PFSK-1 (cell line): ENCODE results near the gene PKP2.

Experiments used
- FOXP2 ChIP-seq: optimal IDR thresholded peaks from 2 replicates; pipeline ENCODE3; 2011; ENCODE audit warnings: borderline replicate concordance, control low read depth, inconsistent platforms; ENCODE audit not compliant: insufficient read depth; ENCODE audit errors: extremely low read length, extremely low read depth
- POLR2AphosphoS5 ChIP-seq: IDR thresholded peaks from 2 replicates; pipeline ENCODE4 v1.6.1; 2012; ENCODE audit warnings: low read depth, mild to moderate bottlenecking, control low read depth, low read length, moderate library complexity
- REST ChIP-seq, 2 experiments: IDR thresholded peaks; 2 replicates each; pipeline versions ENCODE4 v1.6.1 to v1.8.0; 2011 to 2012; ENCODE audit warnings: low read depth in 2 of 2, low read length in 2 of 2, control low read depth in 1 of 2, inconsistent platforms in 1 of 2, mild to moderate bottlenecking in 1 of 2, moderate library complexity in 1 of 2; ENCODE audit not compliant: insufficient read depth in 1 of 2
- SIN3A ChIP-seq: IDR thresholded peaks from 2 replicates; pipeline ENCODE4 v1.6.1; 2012; ENCODE audit warnings: mild to moderate bottlenecking, low read length, moderate library complexity, borderline replicate concordance; ENCODE audit not compliant: insufficient read depth

- TF ChIP-seq REST (IDR thresholded peaks at IDR 0.05; ENCODE audit: insufficient read depth in 1 of 2, low read depth in 2 of 2, low read length in 2 of 2), result no peak
- no peak for TF ChIP-seq POLR2AphosphoS5
- TF ChIP-seq SIN3A, result no peak
- no peak for TF ChIP-seq FOXP2
These were observed 77.2 kb downstream of the PKP2 start for GRCh38 chr12:32819424-32819823.
